Measurements from ENCODE around the gene SPSB4. TPM values are rescaled to one million over a fixed set of nuclear protein-coding genes. Genes with fewer than 3 reads are reported as not detected.

Gene SPSB4
- total and polyA plus RNA-seq, 2 of the 13 experiments (the other 11 are each of a cell fraction or from before 2014, with no cell fraction given): not detected

DNA sequence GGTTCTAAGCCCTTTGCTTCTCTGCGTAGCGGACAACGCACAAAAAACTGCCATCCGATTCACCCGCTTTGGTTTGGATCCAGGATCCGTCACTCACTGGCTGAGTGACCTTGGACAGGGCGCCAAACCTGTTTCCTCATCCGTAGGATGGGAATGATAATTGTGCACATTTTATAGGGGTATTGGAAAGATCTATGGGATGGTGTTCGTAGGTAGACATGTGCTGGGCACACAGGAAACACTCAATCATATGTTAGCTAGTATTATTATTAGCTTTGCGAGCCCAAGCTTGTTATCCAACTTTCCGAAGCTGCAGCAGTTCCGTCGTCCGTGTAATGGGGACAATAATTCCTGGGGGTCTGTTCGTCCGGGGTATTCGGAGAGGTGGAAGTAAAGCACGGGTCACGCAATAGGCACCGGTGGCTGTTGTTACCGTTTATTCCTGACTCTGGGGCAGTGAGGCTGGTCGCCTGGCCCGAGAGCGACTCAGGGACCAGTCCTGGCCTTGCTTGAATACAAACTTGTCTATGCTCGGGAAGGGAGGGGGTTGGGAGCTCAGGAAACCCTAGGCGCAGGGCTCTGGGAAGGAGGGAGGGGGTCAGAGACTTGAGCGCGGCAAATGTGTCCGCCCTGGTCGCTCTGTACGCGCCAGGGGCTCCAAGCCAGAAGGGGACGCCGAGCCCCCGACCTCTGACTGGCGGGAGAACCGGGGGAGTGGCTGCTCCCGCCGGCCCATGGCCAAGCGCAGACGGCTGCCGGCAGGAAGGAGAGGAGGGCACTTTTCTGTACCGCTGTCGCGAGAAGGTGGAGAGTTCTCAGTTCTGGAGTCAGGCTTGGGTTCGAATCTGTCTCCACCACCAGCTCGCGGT, 1.3 kb downstream of the SPSB4 start:
- BruUV-seq (replicated peaks): no TSS peak
- Histone ChIP-seq H3K9ac (ENCODE audit: insufficient read depth, low read depth, low read length) (no peak overlapping the region), H3K79me2 (ENCODE audit: insufficient read depth, low read length) (no peaks in the 10 kb centered on the region), H3K9me3 (ENCODE audit: low read length) (no peaks in the 10 kb centered on the region), H3K36me3 (replicated peaks in 1 of 2; ENCODE audit: control insufficient read depth in 1 of 2, insufficient read depth in 2 of 2, low read length in 2 of 2) (no peaks in the 10 kb centered on the region), H2AFZ (ENCODE audit: low read length) (no peak overlapping the region), H3K4me3 (replicated peaks in 1 of 3; ENCODE audit: insufficient read depth in 1 of 3, low read depth in 2 of 3, low read length in 3 of 3) (no peak overlapping the region), H3K4me1 (ENCODE audit: insufficient read depth, low read length) (no peaks in the 10 kb centered on the region), H3K27ac (ENCODE audit: extremely low read length, insufficient read depth, low read length) (no peak overlapping the region), H3K27me3 (ENCODE audit: control insufficient read depth in 1 of 2, insufficient read depth in 2 of 2, low read length in 2 of 2) (peaks cover 8 to 55% of the 10 kb centered on the region in 2 experiments; a peak in 4 of 5 replicates), H3K4me2 (ENCODE audit: low read depth, low read length) (no peak overlapping the region), H4K20me1 (ENCODE audit: insufficient read depth, low read length) (no peaks in the 10 kb centered on the region)
- intact Hi-C loops (cut with micrococcal nuclease; ENCODE audit: unreplicated experiment): no loop called here
- 31% methylated on average over 40 of the region's 48 CpGs for WGBS (ENCODE audit: low lambda C conversion rate)
- ATAC-seq (no peak), DNase-seq (ENCODE audit: low spot score) (no peak), FAIRE-seq (no peak)
- POLR2A ChIA-PET: no interaction called here
- CTCF ChIA-PET (ENCODE audit: low intra/inter-chr PET ratio, low total read pairs): no interaction called here
- in situ Hi-C loops (cut with HindIII; ENCODE audit: extremely low pct_ligation_motif_present, low pct_unique_long_range_greater_than_20kb): no loop called here
- no peak for TF ChIP-seq ZNF720 (CRISPR knock-in tag; IDR thresholded peaks at IDR 0.05)
- TF ChIP-seq, protein P1, sequence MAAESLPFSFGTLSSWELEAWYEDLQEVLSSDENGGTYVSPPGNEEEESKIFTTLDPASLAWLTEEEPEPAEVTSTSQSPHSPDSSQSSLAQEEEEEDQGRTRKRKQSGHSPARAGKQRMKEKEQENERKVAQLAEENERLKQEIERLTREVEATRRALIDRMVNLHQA (CRISPR knock-in tag; IDR thresholded peaks at IDR 0.05): no peak

DNA sequence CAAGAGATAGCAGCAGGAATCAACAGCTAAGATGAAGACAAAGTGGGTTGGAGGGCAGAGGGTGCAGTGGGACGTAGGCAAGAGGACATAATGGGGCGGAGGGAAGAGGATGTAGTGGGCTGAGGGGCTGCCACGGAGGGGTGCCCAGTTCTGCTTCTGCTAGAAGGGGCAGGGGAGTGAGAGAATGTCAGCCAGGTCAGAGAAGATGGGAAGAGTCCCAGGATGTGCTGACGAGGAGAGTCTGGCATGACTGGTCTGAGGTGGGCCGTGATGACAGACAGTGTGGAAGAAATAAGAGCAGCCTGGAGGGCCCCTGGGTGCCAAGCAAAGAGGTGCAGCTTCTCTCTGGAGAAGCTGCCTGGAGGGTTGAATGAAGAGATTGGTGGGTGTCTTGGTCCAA, 4.0 kb downstream of the SPSB4 start:
- no peak overlapping the region for H3K9ac ChIP-seq (ENCODE audit: insufficient read depth, low read depth, low read length)
- ATAC-seq: no peak
- H3K4me3 ChIP-seq (replicated peaks in 1 of 3; ENCODE audit: insufficient read depth in 1 of 3, low read depth in 2 of 3, low read length in 3 of 3): no peak overlapping the region
- in situ Hi-C loops (cut with HindIII; ENCODE audit: extremely low pct_ligation_motif_present, low pct_unique_long_range_greater_than_20kb) (no loop called here), intact Hi-C loops (cut with micrococcal nuclease; ENCODE audit: unreplicated experiment) (no loop called here)
- H3K79me2 ChIP-seq (ENCODE audit: insufficient read depth, low read length): no peaks in the 10 kb centered on the region
- no peak overlapping the region for H2AFZ ChIP-seq (ENCODE audit: low read length)
- ChIA-PET CTCF (ENCODE audit: low intra/inter-chr PET ratio, low total read pairs) (no interaction called here), POLR2A (no interaction called here)
- no peak overlapping the region for H3K27ac ChIP-seq (ENCODE audit: extremely low read length, insufficient read depth, low read length)
- no TSS peak for BruUV-seq (replicated peaks)
- no peaks in the 10 kb centered on the region for H4K20me1 ChIP-seq (ENCODE audit: insufficient read depth, low read length)
- H3K27me3 ChIP-seq (ENCODE audit: control insufficient read depth in 1 of 2, insufficient read depth in 2 of 2, low read length in 2 of 2): peaks cover 9 to 51% of the 10 kb centered on the region in 2 experiments; a peak in 4 of 5 replicates
- no peaks in the 10 kb centered on the region for H3K36me3 ChIP-seq (replicated peaks in 1 of 2; ENCODE audit: control insufficient read depth in 1 of 2, insufficient read depth in 2 of 2, low read length in 2 of 2)
- no peaks in the 10 kb centered on the region for H3K9me3 ChIP-seq (ENCODE audit: low read length)
- 10% methylated on average over 5 of the region's 5 CpGs for WGBS (ENCODE audit: low lambda C conversion rate)
- H3K4me2 ChIP-seq (ENCODE audit: low read depth, low read length): no peak overlapping the region
- no peak for FAIRE-seq
- H3K4me1 ChIP-seq (ENCODE audit: insufficient read depth, low read length): no peaks in the 10 kb centered on the region
- no peak for DNase-seq (ENCODE audit: low spot score)
- TF ChIP-seq, protein P2, sequence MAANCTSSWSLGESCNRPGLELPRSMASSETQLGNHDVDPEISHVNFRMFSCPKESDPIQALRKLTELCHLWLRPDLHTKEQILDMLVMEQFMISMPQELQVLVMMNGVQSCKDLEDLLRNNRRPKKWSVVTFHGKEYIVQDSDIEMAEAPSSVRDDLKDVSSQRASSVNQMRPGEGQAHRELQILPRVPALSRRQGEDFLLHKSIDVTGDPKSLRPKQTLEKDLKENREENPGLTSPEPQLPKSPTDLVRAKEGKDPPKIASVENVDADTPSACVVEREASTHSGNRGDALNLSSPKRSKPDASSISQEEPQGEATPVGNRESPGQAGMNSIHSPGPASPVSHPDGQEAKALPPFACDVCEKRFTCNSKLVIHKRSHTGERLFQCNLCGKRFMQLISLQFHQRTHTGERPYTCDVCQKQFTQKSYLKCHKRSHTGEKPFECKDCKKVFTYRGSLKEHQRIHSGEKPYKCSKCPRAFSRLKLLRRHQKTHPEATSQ (CRISPR knock-in tag; IDR thresholded peaks at IDR 0.05; ENCODE audit: borderline replicate concordance): no peak
- no peak for TF ChIP-seq ZNF441 (CRISPR knock-in tag; IDR thresholded peaks at IDR 0.05; ENCODE audit: borderline replicate concordance)
- TF ChIP-seq, protein P3, sequence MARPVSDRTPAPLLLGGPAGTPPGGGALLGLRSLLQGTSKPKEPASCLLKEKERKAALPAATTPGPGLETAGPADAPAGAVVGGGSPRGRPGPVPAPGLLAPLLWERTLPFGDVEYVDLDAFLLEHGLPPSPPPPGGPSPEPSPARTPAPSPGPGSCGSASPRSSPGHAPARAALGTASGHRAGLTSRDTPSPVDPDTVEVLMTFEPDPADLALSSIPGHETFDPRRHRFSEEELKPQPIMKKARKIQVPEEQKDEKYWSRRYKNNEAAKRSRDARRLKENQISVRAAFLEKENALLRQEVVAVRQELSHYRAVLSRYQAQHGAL (CRISPR knock-in tag; IDR thresholded peaks at IDR 0.05; ENCODE audit: not compliant biosample characterization): no peak
- TF ChIP-seq, protein P4, sequence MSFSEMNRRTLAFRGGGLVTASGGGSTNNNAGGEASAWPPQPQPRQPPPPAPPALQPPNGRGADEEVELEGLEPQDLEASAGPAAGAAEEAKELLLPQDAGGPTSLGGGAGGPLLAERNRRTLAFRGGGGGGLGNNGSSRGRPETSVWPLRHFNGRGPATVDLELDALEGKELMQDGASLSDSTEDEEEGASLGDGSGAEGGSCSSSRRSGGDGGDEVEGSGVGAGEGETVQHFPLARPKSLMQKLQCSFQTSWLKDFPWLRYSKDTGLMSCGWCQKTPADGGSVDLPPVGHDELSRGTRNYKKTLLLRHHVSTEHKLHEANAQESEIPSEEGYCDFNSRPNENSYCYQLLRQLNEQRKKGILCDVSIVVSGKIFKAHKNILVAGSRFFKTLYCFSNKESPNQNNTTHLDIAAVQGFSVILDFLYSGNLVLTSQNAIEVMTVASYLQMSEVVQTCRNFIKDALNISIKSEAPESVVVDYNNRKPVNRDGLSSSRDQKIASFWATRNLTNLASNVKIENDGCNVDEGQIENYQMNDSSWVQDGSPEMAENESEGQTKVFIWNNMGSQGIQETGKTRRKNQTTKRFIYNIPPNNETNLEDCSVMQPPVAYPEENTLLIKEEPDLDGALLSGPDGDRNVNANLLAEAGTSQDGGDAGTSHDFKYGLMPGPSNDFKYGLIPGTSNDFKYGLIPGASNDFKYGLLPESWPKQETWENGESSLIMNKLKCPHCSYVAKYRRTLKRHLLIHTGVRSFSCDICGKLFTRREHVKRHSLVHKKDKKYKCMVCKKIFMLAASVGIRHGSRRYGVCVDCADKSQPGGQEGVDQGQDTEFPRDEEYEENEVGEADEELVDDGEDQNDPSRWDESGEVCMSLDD (CRISPR knock-in tag; IDR thresholded peaks at IDR 0.05; ENCODE audit: borderline replicate concordance): no peak
- TF ChIP-seq GLI4 (CRISPR knock-in tag; IDR thresholded peaks at IDR 0.05; ENCODE audit: borderline replicate concordance): no peak
- TF ChIP-seq SMYD3 (CRISPR knock-in tag; IDR thresholded peaks at IDR 0.05): no peak
- TF ChIP-seq CHD4 (IDR thresholded peaks at IDR 0.05; ENCODE audit: borderline replicate concordance, low read length): no peak
- TF ChIP-seq WIZ (CRISPR knock-in tag; IDR thresholded peaks at IDR 0.05): no peak
- TF ChIP-seq ZNF629 (CRISPR knock-in tag; conservative IDR thresholded peaks at IDR 0.05): no peak
- no peak for TF ChIP-seq ZFP90 (CRISPR knock-in tag; IDR thresholded peaks at IDR 0.05; ENCODE audit: borderline replicate concordance)
